NCI-H69 (cell line): ENCODE data around the gene BACE1.
"Not testable (repeated sequence)": the region's sequence is repeated elsewhere in the genome, so short reads cannot be mapped to it uniquely, and the experiment has no call there.

ENCODE experiments used
- DNase-seq: peaks from one replicate; lab custom pipeline; 2025; lab: John Stamatoyannopoulos, UW

Gene BACE1

DNA sequence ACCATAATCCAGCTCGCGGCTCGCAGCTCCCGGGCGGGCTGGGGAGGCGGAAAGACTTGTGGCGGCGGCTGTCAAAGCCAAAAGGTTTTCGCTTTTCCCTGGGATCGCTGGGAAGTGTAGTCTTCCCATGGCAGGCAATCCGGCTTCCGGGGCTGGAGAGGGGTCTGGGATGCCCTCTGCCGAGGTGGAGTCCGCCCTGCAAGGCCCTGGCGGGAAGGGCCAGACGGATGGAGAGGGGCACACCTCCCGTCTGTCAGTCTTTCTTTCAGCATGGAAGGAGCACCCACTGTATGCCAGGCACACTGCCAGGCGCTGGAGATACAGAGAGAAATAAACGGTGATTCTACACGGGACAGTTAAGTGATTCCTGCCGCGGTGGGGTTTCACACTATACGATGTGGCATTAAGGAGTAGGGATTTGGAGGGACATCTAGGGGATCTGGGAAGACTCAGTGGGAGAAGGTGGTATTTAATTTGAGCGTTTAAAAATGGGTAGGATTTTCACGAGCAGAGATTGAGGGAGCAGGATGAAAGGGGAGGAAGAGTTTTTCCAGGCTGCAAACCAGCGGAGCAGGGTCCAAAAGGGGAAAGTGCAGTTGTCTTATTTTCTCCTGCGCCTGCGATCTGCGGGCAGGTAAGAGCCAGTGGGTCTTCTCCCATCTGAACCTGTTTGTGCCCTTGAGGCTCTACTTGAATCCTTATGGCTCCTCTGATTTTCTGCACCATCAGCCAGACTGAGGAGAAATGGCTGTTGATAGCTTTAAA lies at the start of gene BACE1:
BACE1 (minus strand) TSS at position 60 of the 765 bp plus-strand sequence. CDS start 461 bp downstream, outside the sequence.
- peak; percentile 96 for DNase-seq

DNA sequence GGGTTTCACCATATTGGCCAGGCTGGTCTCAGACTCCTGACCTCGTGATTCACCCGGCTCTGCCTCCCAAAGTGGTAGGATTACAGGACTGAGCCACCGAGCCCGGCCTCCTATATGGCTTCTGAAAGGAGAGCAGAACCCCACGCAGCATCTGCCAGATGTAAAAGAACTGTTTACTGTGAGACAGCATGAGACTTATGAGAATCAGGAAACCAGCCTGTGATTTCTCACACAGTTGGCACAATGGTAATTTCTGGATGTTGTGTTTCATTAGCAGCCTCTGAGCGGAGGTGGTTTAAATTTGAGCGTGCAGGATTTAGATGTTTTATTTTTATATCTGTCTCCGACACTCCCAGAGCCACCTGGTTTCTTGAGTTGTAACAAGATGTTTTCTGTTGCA lies 45.4 kb upstream of the BACE1 start:
- DNase-seq = no peak

DNA sequence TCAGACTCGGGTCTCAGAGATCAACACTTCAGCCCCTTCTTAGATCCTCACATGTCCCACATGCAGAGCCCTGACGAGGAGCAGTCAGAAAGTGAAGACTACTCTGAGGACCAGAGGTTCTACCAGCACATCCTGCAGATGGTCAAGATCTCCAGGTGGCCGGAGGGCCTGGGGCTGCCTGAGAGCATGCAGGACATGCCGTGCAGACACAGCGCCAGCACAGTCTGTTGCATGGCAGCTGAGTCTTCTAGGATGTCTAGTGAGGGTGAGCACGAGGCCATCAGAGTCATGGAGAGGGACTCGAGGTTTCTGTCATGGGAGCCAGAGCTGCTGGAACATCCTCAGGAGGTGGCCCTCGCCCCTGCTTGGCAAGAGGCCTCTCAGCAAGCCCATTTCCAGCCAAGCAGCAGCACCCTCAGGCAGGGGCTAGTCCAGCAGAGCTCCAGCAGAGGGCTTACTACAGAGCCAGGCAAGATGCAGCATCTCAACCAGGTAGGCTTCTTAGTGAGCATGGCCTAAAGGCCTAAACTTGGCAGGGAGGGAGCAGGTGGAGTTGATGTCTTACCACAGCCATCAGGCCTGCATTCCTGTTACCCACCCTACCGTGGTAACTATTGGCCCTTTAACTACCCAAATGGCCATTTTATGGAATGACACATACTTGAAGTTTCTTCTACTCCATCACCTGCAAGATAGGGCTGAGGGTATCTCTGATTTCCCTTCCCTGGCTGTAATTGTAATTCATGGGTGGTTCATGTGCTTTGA lies 40.3 kb upstream of the BACE1 start:
- no peak for DNase-seq

DNA sequence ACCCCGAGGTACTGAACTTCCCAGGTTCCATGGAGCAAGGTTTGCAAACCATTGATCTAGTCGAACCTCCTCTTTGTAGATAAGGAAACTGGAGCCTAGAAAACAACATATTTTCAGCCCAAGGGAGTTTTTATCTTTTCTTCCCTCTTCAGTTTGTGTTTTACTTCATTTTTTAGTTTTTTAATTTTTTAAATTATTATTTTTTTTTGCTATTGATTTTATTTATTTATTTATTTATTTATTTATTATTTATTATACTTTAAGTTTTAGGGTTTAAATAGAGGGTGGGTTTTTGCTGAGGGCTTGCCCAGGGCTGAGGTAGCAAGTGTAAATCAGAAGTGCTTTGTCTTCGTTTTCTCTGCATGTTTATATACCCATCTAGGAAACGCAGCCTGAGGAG lies 38.5 kb upstream of the BACE1 start:
- DNase-seq = no peak

DNA sequence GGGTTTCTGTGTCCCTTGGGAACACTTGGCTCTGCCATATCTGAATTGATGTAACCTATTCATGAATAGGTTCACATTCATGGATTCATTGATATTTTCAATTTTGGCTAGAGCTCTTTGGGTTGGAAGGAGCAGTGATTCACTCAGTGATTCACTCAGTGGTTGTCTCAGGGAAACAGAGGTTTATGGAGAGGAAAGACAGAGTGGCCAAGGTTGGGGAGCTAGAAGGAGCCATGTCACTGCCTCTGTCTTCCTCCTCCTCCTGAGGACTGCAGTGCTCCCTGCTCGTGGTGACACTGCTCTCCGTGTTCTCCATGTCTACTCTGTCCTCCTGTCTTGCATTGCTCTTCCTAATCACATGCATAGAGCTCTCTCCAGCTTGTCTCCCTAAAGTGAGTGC lies 29.0 kb upstream of the BACE1 start:
- no peak for DNase-seq

DNA sequence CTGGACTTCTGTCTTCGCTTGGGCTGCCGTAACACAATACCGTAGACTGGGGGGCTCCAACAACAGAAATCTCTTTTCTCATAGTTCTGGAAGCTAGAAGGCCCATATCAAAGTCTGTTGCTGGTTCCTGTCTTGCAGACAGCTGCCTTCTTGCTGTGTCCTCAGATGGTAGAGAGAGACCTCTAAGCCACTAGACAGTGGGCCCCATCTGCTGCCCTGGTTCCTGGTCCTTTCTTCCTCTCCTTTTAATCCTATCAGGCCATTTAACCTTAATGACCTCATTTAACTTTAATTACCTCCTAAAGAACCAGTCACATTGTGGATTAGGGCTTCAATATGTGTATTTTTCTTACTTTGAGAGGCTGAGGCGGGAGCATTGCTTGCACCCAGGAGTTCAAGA lies 21.0 kb upstream of the BACE1 start:
- no peak for DNase-seq

DNA sequence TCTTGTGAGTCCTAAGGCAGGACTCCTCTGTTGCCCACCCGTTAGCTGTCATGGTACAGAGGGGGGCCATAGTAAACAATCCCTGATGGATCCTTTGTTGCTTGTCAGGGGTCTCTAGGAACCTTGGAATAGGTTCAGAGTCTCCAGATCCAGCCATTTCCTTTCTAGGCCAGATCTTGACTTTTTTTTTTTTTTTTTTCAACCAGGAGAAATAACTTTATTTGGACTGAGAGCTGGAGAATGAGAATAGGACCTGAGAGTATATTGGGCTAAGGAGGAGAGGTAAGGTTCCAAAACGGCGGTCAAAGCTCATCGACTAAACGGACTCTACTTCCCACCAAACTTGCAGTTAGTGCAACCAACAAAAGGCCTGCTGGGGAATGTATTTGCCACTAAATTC lies 19.3 kb upstream of the BACE1 start:
- no peak for DNase-seq

DNA sequence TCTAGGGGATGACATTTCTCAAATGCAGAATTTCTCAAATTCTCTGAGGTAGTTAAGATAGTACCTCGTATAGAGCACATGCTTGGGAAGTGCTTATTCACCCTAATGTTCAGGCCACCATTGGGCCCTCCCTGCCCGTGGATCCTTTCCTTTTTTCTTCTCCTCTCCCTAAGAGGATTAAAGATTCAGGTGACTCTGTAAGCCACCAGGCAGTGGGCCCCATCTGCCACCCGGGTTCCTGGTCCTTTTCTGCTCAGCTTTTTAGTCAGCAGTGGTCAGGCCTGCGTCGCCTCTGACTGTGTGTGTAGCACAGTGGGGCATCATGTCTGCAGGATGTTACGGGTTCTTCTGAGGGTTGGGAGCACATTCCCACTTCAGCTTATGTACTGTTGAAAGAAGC lies 18.8 kb upstream of the BACE1 start:
- no peak for DNase-seq

DNA sequence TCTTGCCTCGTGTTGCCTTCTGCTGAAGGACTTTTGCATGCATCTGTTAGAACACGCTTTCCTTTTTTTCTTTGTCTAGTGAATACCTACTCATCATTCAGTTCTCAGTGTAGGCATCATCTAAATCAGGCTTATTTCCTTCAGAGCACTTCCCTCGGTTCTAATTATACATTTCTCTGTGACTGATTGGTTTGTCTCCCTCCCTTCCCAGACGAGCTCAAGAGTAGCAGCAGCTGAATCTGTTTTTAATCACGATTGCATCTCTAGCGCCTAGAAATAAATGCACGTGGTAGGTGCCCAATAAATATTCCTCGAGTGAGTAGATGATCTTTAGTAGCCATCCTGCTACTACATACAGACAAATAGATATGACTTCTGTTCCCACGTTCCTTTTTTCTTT lies 17.9 kb upstream of the BACE1 start:
- DNase-seq = no peak

DNA sequence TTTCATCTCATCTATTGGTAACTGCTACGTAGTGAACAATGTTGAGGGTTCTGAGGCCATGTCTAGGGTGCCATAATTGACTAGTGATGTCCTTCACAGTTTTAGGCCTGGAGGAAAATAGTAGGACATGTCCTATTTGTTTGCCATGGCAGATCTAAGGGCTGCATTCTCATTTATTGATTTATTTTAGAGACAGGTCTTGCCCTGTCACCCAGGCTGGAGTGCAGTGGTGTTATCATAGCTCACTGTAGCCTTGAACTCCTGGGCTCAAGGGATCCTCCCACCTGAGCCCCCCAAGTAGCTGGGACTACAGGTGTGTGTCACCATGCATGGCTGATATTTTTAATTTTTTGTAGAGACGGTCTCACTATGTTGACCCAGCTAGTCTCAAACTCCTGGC lies 16.8 kb upstream of the BACE1 start:
- no peak for DNase-seq

DNA sequence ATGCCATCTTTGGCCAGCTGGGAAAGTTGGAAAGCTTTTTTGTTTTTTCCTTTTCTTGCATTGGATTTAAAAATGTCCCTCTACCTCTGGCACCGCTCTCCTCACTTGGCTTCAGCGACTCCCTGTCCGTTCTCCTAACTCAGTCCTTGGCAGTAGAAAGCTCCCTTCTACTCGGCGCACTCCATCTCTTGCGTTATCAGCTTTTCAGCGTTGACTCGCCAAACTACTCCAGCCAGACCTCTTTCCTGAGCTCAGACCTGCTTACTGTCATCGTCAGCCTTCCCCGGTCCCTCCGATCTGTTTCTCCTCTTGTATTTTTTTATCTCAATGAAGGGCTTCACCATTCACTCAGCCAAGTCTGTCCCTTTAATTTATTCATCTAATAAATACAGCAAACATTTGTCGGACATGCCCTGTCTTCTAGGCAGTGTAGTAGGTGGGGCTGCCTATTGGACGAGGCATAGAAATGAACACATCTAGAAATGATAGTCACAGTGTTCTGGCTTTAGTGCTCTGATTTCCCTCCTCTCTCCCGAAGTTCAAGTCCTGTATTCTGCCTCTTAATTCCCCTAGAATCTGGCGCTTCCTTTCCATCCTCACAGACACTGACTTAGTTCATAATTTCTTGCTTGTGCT lies 12.4 kb upstream of the BACE1 start:
- DNase-seq = peak; percentile 63

DNA sequence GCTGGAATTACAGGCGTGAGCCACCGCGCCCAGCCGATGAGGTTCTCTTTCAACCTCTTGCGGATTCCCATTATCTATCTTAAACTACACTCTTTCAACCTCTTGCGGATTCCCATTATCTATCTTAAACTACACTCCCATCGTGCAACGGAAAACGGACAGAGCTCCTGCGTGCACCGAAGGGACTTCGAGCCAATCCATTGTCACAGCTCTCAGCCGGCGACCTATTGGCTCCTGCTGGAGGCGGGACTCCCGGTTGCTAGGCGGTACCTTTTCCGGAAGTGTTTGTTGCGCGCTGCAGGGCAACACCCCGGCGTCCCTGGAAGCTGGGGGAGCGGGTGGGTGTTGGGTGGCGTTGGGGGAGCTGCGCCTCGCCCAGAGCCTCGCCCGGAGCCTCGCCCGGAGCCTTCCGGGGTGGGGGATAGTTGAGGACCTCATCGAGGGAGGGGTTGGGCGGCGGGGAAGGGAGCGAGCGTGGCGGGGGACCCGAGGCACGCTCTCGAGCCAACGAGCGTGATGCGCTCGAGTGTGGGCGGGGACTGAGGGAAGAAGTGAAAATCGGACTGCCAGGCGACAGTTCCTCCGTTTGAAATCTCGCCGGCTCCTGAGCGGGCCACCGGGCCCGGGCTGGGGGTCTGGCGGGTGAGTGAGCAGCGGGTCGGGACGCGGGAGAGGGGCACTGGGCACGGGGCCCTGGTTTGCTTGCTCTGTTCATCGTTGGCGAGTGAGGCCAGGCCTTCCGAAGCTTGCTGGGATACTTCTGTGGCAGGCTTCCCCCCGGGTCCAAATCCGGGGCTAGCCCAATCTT lies 11.7 kb upstream of the BACE1 start, which contains the start of gene CEP164:
CEP164 (plus strand) TSS at position 288 of the 808 bp plus-strand sequence. CDS start 10,733 bp downstream, outside the sequence.
- DNase-seq = peak; percentile 99

DNA sequence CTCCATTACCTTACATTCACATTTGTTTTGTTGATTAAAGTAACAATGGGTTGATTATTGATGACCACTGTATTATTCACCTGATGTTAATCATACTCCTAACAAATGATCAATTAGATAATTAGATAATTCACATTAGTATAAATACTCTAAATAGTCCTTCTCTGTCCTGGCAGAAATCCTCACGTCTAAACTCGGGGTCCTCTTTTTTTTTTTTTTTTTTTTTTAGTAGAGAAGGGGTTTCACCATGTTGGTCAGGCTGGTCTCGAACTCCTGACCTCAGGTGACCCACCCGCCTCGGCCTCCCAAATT lies 11.2 kb upstream of the BACE1 start:
- not testable (repeated sequence) for DNase-seq

DNA sequence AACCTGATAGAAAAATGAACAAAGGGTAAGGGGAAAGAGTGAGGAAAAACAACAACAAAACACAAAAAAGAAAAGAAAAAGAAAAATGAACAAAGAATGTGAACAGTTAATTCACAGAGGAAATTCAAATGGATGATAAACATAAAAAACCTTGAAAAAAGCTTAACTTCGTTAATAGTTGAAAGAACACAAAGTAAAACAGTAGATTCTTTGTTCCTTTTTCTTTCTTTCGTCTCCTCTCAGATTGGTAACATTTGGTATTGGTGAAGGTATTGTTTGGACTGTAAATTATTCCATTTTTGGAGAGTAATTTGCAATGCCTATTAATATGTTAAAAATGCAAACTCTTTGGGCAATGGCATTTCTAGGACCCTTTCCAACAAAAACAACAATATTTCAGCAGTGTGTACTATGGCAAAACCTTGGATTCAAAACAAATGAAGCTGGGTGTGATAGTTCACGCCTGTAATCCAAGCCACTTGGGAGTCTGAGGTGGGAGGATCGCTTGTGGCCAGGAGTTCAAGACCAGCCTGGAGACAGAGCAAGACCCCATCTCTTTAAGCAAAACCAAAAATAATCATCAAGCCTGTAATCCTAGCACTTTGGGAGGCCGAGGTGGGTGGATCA lies 3.3 kb upstream of the BACE1 start:
- DNase-seq = no peak

DNA sequence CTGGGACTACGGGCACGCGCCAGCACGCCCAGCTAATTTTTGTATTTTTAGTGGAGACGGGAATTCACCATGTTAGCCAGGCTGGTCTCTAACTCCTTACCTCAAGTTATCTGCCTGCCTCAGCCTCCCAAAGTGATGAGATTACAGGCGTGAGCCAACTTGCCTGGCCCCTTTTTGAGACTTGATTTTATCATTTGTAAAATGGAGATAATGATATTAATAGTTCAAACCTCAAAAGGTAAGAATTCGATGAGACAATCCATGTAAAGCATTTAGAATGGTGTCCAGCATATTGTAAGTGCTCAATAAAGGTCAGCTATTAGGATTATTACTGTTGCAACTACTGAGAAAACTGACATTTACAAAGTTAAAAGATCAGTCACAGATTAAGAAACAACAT lies 2.7 kb upstream of the BACE1 start:
- DNase-seq = no peak

DNA sequence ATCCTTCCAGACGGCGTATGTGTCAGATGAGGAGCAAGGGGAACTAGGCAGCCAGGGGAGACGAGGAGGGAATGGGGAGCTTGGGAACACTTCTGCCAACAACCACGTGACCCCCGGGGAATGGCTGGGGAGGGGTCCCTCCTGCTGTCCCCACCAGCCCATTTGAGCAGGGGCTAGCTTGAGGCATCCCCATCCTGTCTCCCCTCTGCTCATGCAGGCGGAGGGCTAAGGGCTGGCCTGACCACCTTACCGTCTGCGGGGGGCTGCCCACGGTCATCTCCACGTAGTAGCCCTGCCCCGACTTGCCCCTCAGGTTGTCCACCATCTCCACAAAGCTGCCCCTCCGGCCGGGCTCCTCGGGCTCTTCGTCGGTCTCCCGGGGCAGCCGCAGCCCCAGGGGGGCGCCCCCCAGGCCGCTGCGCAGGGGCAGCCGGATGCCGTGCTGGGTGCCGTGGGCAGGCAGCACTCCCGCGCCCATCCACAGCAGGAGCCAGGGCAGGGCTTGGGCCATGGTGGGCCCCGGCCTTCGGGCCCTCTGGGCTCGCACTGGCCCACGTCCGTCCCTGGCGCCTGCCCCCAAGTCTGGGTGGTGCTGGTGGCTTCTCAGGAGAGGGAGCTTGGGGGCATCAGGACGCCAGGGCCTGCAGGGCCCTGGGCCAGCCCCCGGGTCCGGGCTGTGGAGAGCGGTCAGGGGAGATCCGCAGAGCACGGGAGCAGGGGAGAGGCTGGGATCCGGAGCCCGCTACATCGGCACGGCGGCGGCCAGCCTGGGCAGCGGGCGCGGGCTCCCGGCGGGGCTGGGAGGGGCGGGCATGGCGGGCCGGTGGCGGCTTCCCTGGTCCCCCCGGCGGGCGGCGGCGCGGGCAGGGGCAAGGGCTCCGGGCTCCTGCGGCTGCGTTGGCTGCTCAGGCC lies 515 bp downstream of the BACE1 start:
- DNase-seq = peak; percentile 60

DNA sequence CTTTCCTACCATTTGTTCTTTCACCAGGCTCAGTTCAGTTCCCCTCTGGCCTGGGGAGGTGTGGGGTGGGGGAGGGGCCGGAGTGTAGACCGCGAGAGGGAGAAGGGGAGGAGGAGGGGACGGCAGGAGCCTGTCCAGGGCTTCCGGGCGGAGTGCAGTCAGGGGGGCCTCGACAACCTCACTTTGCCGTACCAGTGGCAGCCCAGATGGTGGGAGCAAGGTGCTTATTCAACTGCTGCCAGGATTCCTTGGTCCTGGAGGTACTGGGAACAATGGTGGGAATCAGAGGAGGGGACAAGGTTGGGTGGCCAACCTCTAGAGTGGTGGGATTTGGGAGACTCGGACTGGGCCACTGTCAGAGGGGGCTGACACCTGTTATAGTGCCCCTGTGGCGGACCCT lies 1.2 kb downstream of the BACE1 start:
- peak; percentile 26 for DNase-seq

DNA sequence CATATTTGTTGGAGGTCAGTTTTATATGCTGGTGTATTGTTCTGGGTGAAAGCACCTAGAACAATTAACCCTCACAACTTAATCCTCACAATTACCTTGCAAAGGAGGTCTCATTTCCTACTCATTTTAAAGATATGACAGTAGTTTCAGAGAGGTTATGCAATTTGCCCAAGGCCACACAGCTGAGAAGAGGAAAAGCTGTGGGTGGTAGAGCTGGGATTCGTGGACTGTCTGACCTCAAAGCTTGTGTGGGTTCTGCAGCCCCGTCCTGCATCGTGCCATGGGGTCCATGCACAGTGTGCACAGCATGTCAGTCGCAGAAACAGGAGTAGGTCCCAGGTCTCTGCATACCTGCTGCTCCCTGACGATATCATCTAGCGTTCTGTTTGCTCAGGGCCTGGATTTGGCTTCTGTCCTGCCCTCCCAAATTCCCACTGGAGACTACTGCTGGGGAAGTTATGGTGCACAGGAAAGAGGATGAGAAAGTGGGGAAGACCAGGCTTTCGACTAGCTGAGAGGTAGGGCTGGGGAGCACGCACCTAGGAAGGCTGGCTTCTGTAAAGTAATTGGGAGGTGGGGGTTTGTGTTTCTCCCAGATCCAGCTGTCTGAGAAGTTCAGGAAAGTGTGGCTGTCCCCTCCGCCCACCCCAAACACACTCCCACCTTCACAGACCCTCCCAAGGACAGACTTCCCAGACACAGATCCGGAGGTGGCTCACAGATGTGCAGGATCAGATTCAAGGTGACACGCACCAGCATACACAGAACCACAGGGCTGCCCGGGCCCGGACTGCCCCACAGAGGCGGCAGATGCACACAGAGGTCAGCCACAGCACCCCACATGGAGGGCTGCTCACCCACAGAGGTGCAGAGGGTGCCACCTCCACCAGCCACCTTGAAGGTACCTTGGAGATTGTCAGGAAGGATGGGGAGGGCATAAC lies 2.0 kb downstream of the BACE1 start:
- peak; percentile 21 for DNase-seq

DNA sequence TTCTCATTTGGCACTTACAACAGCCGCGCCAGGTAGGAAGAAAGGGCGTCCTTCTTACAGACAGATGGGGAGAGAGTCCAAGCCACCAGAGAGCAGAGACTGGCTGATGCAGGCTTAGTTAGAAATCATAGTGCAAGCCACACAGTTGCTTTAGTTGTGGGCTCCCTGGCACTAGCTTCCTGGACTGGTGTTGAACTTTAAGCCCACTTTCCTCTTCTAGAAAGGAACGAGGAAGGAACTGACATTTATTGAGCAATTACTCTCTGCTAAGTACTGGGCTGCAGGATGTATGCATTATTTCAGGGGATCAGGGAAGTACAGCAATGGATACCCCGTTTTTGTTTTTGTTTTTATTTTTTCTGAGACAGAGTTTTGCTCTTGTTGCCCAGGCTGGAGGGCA lies 3.0 kb downstream of the BACE1 start:
- DNase-seq = no peak

DNA sequence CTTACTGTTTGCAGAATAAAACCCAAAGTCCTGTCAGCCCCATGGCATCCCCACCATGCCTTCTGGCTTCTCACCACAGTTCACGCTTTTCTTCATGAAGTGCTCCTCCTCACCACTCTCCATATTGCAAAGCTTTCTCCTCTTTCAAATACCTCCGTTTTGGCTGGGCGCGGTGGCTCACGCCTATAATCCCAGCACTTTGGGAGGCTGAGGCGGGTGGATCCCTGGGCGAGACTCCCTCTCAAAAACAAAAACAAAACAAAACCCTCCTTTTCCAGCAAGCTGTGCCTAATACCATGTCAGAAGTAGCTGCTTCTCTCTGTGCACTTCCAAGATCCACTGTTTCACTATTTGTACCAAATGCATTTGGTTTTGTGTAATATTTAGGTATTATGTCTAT lies 6.7 kb downstream of the BACE1 start:
- DNase-seq = no peak
